KOPT-K1 (cell line): ENCODE data around the gene SMAD5.

ENCODE experiments used
- H3K27ac ChIP-seq: fragments of 200-600 bp; sonication (generic); 2 replicates; pipeline ENCODE4 v1.5.1; 2016; ENCODE audit warnings: antibody characterized with exemption, mild to moderate bottlenecking, low read depth, low read length; ENCODE audit not compliant: poor library complexity, severe bottlenecking
- H3K36me3 ChIP-seq: fragments of 200-600 bp; sonication (generic); 2 replicates; pipeline ENCODE4 v1.5.1; 2017; ENCODE audit warnings: antibody characterized with exemption, mild to moderate bottlenecking, low read length, moderate library complexity; ENCODE audit not compliant: insufficient read depth
- H3K9me3 ChIP-seq: fragments of 200-600 bp; sonication (generic); 2 replicates; pipeline ENCODE4 v1.5.1; 2017; ENCODE audit warnings: antibody characterized with exemption, low read length, mild to moderate bottlenecking; ENCODE audit not compliant: insufficient read depth, poor library complexity, severe bottlenecking

The SMAD5 gene

GRCh38 chr5:136132557-136133221, at the start of gene SMAD5:
TSS of gene SMAD5 (plus strand) at chr5:136132845. CDS start at chr5:136153761, 20,916 bp downstream.
- H3K9me3 ChIP-seq: no peaks in the 10 kb centered on the region
- peak within 1 kb of the TSS; percentile 42 for H3K27ac ChIP-seq
- no peaks in the 10 kb centered on the region for H3K36me3 ChIP-seq

GRCh38 chr5:136084698-136085097, 47.9 kb upstream of the SMAD5 start:
- Histone ChIP-seq H3K27ac (no peak overlapping the region), H3K9me3 (no peaks in the 10 kb centered on the region), H3K36me3 (no peaks in the 10 kb centered on the region)

GRCh38 chr5:136086783-136087566, 45.7 kb upstream of the SMAD5 start:
- Histone ChIP-seq H3K27ac (no peak overlapping the region), H3K36me3 (no peaks in the 10 kb centered on the region)

GRCh38 chr5:136087961-136088871, 44.4 kb upstream of the SMAD5 start:
- Histone ChIP-seq H3K36me3 (no peaks in the 10 kb centered on the region), H3K9me3 (no peaks in the 10 kb centered on the region), H3K27ac (no peak overlapping the region)

More at GRCh38 chr5:136086783-136087566, 45.7 kb upstream of the SMAD5 start:
- H3K9me3 ChIP-seq: no peaks in the 10 kb centered on the region

DNA sequence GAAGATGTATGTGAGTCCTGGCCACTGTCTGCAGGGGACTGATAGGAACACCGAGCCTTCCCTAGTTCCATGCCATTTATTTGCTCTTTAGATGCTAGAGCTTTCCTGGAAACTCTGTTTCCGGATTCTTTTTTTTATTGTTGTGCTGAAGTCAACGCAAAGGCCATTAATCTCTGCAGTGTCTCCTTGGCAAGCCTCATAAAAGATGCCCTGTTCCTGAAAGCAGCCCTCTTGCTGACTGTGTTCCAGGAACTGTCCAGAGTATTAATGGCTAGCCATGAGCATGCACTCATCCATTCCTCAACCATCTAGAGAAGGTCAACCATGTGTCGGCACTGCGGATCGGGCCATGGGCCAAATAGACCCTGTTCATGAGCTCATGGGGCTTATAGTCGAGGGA, 42.9 kb upstream of the SMAD5 start:
- H3K36me3 ChIP-seq: no peaks in the 10 kb centered on the region
- H3K9me3 ChIP-seq: no peaks in the 10 kb centered on the region
- no peak overlapping the region for H3K27ac ChIP-seq

GRCh38 chr5:136090319-136090718, 42.3 kb upstream of the SMAD5 start:
- H3K9me3 ChIP-seq: no peaks in the 10 kb centered on the region
- H3K27ac ChIP-seq: no peak overlapping the region
- H3K36me3 ChIP-seq: no peaks in the 10 kb centered on the region

- no peaks in the 10 kb centered on the region for H3K9me3 ChIP-seq
- H3K36me3 ChIP-seq: no peaks in the 10 kb centered on the region
- no peak overlapping the region for H3K27ac ChIP-seq
Observed at GRCh38 chr5:136094189-136094912, 38.3 kb upstream of the SMAD5 start.

DNA sequence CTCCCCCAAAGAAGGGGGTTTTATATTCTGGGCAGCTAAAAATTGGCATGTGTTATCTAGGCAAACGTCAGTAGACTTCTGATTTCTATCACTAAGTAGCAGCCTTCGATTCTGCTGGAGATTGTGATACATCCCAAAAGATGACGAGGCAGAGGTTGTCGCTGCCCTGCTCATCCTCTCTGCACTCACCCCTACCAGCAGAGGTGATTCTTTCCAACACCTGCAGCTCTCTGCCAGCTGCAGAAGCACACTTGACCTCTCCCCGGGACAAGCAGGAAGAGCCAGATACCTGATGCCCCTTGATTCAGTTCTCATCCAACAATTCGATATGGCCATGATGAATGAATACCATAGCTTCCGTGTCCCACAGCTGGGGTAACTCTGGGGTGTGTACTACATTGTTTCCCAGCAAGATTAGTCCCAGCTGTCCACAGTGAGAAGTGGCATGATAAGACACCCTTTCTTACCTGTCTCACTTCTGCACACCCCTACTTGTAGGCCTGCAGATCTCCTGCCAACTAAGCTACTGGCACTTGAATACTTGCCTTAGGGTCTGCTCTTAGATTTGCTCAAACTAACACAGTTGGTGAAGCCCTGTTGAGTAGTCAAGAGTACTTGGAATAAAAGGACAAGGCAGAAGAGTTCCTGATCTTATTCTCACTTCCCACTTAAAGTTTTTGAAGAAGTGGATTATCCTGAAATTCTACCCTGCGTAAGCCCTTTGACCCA, 37.6 kb upstream of the SMAD5 start:
- no peaks in the 10 kb centered on the region for H3K9me3 ChIP-seq
- H3K27ac ChIP-seq: no peak overlapping the region

GRCh38 chr5:136098176-136098575, 34.5 kb upstream of the SMAD5 start:
- no peaks in the 10 kb centered on the region for H3K9me3 ChIP-seq
- no peaks in the 10 kb centered on the region for H3K36me3 ChIP-seq
- H3K27ac ChIP-seq: no peak overlapping the region

More for the DNA sequence above, 37.6 kb upstream of the SMAD5 start:
- no peaks in the 10 kb centered on the region for H3K36me3 ChIP-seq

DNA sequence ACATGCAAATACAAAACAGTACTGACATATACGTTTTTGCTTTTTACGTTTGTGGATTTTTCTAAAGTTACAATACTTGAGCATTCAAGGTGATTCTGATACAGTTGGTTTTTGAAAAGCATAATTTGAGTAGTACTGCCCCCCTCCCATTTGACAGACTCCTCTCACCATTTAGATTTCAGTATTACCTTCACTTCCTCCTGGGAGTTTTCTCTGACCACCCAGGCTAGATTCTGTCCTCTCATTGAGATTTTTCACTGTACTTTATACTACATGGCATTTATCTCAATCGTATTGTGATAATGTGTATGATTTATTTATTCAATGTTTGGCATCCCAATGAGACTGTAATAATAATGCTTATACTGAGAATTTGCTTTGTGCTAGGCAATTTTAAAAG, 32.8 kb upstream of the SMAD5 start:
- Histone ChIP-seq H3K36me3 (no peaks in the 10 kb centered on the region), H3K27ac (no peak overlapping the region), H3K9me3 (no peaks in the 10 kb centered on the region)

- Histone ChIP-seq H3K36me3 (no peaks in the 10 kb centered on the region), H3K27ac (no peak overlapping the region)
Observed at GRCh38 chr5:136101884-136102283, 30.8 kb upstream of the SMAD5 start.

DNA sequence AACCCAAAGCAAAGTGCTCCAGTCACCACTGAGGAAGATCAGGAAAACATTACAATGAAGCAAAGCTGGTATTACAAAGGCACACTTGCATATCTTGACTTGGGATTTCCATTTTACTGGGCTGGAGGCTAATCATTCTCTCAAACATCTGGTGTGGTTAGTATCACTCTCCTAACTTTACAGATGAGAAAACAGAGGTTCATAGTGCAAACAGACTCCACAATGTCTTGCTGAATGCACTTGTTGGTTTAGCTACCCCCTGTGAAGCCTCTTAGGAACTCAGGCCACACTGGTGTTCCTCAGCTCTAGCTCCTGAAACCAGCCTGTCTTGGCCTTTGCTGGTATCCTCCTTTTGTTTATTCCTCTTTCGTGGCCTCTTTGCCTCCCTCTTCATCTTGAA, 29.5 kb upstream of the SMAD5 start:
- Histone ChIP-seq H3K9me3 (no peaks in the 10 kb centered on the region), H3K36me3 (no peaks in the 10 kb centered on the region), H3K27ac (no peak overlapping the region)

More at GRCh38 chr5:136101884-136102283, 30.8 kb upstream of the SMAD5 start:
- no peaks in the 10 kb centered on the region for H3K9me3 ChIP-seq

DNA sequence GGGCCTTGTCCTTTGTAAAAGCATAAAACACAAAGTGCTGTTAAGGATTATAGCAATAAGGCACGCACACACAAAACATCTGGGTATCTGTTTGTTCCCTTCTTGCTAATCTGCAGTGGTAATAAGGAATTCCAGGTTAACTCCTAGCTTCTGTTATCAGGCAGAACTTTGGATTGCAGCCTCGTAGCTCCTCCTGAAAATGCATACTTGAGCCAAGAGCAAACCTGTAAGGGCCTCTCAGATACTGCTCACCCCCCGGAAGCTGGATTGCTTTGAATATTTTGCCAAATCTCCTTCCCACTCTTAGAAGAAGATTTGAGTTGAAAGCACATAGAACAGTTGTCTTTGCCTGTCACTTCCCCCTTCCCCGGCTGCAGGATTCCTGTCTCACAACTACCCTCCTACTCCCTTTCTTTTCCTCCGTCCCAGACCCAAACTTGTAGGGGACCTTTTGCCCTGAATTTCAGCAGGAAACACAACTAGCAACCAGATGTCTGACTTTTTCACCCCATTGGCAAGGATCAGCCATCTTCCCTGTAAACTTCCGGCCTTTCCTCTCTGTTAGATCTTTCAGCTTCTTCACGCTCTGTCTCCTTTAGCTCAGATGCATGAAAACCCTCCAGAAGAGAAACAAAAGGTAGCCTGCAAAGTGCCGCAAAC, 28.2 kb upstream of the SMAD5 start:
- Histone ChIP-seq H3K9me3 (no peaks in the 10 kb centered on the region), H3K36me3 (no peaks in the 10 kb centered on the region), H3K27ac (no peak overlapping the region)
